ENCODE data around the gene KLC3.

Gene KLC3

DNA sequence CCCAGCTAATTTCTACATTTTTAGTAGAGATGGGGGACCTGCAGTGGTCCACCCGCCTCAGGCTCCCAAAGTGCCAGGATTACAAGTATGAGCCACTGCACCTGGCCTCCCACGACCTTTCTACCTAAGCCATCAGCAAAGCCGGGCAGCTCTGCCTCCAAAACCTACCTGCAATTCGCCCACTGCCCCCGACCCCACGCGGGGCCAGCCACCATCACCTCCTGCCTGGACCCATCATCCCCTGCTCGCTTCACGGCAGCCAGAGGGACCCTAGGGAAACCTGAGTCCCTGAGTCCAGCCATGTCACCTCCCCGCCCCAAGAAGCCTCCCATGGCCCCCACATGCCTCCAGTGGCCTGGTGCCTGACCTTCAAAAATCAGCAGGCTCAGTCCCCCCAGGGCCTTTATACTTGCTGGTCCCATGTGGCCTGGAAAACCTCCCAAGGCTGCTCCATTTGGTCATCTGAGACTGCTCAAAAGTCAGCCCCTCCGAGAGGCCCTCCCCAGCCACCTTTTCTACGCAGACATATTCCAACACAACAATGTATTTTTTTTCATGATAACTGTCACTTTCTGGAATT is 17.8 kb downstream of the KLC3 start:
- TF ChIP-seq PAX5 (IDR thresholded peaks at IDR 0.05; ENCODE audit: insufficient read depth, low read length, severe bottlenecking) (no peak), POU2F2 (IDR thresholded peaks at IDR 0.05; ENCODE audit: low read depth, low read length) (no peak), POLR2A (IDR thresholded peaks at IDR 0.05; ENCODE audit: low read depth, low read length) (no peak), SPI1 (IDR thresholded peaks at IDR 0.05; ENCODE audit: low read depth, low read length) (no peak), POLR2AphosphoS5 (IDR thresholded peaks at IDR 0.05; ENCODE audit: low read depth, low read length) (no peak), TAF1 (IDR thresholded peaks at IDR 0.05; ENCODE audit: low read depth, low read length) (no peak)
- DNase-seq (ENCODE audit: insufficient read length, low spot score) (no peak), FAIRE-seq (no peak)

DNA sequence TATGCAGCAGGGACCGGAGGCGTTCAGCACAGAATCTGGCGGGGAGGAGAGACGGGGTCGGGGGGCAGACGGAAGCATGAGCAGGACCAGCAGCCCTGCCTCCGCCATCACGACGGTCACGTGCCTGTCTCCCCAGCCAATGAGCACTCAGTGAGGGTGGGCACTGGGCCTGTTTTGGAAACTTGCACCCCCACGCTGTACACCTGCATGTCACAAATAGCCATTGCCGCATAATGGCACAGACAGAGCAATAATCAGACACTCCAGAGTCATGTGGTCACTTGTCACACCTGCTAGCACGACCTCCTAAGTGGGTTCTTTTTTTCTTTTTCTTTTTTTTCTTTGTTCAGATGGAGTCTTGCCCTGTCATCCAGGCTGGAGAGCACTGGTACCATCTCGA is 21.1 kb downstream of the KLC3 start:
- no peak for DNase-seq (ENCODE audit: insufficient read length, low spot score)
- no peak for FAIRE-seq
- TF ChIP-seq TAF1 (IDR thresholded peaks at IDR 0.05; ENCODE audit: low read depth, low read length) (no peak), POLR2A (IDR thresholded peaks at IDR 0.05; ENCODE audit: low read depth, low read length) (no peak), SPI1 (IDR thresholded peaks at IDR 0.05; ENCODE audit: low read depth, low read length) (no peak), POLR2AphosphoS5 (IDR thresholded peaks at IDR 0.05; ENCODE audit: low read depth, low read length) (no peak), PAX5 (IDR thresholded peaks at IDR 0.05; ENCODE audit: insufficient read depth, low read length, severe bottlenecking) (no peak), POU2F2 (IDR thresholded peaks at IDR 0.05; ENCODE audit: low read depth, low read length) (no peak)

DNA sequence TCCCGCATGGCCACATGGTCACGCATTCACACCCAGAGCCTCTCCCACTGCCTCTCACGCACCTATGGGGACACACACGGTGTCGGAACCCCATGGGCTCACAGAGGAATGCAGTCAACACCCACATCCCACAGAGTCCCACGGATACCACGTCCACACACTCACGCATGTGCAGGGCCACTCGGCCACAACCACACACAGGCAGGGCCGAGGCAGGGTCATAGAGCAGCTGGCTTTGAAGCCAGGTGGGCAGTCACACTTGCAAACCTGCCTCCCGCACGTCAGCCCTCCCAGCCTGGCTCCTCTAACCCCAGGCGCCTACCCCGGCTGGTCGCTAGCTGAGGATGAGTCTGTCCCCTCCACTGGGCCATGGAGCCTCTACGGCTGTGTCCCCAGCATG is 21.7 kb downstream of the KLC3 start:
- no peak for TF ChIP-seq POLR2AphosphoS5 (IDR thresholded peaks at IDR 0.05; ENCODE audit: low read depth, low read length)
- no peak for TF ChIP-seq TAF1 (IDR thresholded peaks at IDR 0.05; ENCODE audit: low read depth, low read length)
- no peak for TF ChIP-seq POU2F2 (IDR thresholded peaks at IDR 0.05; ENCODE audit: low read depth, low read length)
- TF ChIP-seq POLR2A (IDR thresholded peaks at IDR 0.05; ENCODE audit: low read depth, low read length): no peak
- no peak for TF ChIP-seq PAX5 (IDR thresholded peaks at IDR 0.05; ENCODE audit: insufficient read depth, low read length, severe bottlenecking)
- no peak for TF ChIP-seq SPI1 (IDR thresholded peaks at IDR 0.05; ENCODE audit: low read depth, low read length)
- no peak for DNase-seq (ENCODE audit: insufficient read length, low spot score)
- no peak for FAIRE-seq

DNA sequence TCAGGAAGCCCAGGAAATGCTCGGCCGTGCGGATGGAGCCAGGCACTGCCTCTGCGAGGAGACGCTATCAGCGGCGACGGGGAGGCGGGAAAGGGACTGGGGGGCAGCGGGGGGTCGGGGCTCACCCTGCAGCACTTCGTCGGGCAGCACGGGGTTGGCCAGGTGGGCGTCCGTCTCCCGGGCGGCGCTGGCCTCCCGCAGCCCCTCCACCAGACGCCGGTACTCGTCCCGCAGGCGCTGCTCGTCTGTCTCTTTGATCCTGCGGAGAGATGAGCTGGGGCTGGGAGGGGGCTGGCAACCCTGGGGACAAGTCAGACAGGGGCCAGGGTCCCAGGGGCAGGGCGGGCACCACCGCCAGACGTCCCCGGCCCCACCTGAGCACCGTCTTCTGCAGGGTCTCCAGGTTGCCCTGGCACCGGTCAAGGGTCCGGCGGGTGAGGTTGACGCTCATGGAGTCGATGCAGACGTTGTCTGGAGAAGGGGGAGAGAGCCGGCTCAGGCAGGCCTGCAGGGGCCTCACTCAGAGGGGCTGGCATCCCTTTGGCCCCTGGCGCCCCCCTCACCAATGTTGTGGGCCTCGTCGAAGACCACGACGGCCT is 23.4 kb downstream of the KLC3 start:
- TF ChIP-seq TAF1 (IDR thresholded peaks at IDR 0.05; ENCODE audit: low read depth, low read length) (no peak), POLR2A (IDR thresholded peaks at IDR 0.05; ENCODE audit: low read depth, low read length) (no peak), SPI1 (IDR thresholded peaks at IDR 0.05; ENCODE audit: low read depth, low read length) (no peak)
- FAIRE-seq (no peak), DNase-seq (ENCODE audit: insufficient read length, low spot score) (no peak)

DNA sequence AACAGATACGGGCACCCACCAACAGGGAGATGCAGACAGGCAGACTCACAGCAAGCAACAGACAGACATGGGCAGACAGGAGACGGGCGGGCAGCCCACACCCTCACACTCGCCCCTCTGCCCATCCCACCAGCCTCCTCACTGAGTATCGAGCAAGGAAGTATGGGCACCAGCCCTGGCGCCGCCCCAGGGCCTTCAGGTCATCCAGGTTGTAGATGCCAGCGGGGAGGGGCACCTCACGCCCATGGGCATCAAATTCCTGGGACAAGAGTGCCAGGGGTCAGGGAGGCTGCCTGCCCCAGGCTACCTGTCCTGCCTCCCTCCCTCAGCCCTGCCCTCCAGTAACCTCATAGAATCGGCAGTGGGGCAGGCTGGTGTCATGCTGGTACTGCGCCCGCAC is 24.1 kb downstream of the KLC3 start:
- FAIRE-seq: no peak
- no peak for DNase-seq (ENCODE audit: insufficient read length, low spot score)
- TF ChIP-seq POLR2A (IDR thresholded peaks at IDR 0.05; ENCODE audit: low read depth, low read length): no peak
- TF ChIP-seq POU2F2 (IDR thresholded peaks at IDR 0.05; ENCODE audit: low read depth, low read length): no peak
- no peak for TF ChIP-seq POLR2AphosphoS5 (IDR thresholded peaks at IDR 0.05; ENCODE audit: low read depth, low read length)

DNA sequence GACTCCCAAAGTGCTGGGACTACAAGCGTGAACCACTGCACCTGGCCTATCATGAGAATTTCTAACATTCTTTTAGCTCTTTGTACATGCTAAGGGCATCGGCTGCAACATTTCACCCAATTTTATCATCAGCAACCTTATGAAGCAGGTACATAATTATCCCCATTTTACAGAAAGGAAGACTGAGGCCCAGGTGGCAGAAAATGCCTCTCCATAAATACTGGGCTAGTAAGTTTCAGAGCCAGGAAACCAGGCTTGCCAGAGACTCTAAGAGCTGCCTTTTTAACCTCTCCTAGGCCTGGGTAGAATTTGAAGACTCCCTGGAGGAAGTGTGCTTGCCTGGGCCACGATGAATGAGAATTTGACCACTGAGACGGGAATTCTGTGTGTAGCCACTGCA is 27.6 kb downstream of the KLC3 start:
- no peak for DNase-seq (ENCODE audit: insufficient read length, low spot score)
- no peak for FAIRE-seq
- TF ChIP-seq TAF1 (IDR thresholded peaks at IDR 0.05; ENCODE audit: low read depth, low read length): no peak
- TF ChIP-seq POLR2AphosphoS5 (IDR thresholded peaks at IDR 0.05; ENCODE audit: low read depth, low read length): no peak
- no peak for TF ChIP-seq PAX5 (IDR thresholded peaks at IDR 0.05; ENCODE audit: insufficient read depth, low read length, severe bottlenecking)
- no peak for TF ChIP-seq POU2F2 (IDR thresholded peaks at IDR 0.05; ENCODE audit: low read depth, low read length)
- no peak for TF ChIP-seq POLR2A (IDR thresholded peaks at IDR 0.05; ENCODE audit: low read depth, low read length)
- TF ChIP-seq SPI1 (IDR thresholded peaks at IDR 0.05; ENCODE audit: low read depth, low read length): no peak

DNA sequence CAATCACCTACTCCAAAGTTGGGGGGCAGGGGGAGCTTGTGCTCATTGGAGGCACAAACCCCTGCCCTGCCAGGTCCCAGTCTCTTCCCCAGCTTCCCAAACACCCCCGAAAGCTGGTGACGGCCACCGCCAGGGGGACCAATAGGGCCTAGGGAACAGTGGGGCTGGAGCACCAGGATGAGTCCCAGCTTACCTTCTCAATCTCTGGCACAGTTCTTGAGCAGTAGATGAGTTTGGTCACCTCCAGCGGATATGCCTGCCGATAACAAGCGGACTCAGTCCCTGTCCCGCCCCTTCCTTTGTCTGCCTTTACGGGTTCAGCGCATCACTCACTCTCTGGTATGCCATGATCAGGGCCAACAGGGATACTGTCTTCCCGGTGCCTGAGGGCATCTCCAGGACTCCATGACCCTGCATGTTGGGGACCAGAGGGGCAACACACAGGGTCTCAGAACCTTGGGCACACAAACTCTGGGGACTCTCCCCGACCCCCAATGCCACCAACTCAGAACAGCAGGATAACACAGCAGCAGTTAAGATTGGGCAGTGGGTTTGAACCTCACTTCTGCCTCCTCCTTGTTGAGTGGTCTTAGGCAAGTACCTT is 28.3 kb downstream of the KLC3 start:
- no peak for FAIRE-seq
- DNase-seq (ENCODE audit: insufficient read length, low spot score): no peak

DNA sequence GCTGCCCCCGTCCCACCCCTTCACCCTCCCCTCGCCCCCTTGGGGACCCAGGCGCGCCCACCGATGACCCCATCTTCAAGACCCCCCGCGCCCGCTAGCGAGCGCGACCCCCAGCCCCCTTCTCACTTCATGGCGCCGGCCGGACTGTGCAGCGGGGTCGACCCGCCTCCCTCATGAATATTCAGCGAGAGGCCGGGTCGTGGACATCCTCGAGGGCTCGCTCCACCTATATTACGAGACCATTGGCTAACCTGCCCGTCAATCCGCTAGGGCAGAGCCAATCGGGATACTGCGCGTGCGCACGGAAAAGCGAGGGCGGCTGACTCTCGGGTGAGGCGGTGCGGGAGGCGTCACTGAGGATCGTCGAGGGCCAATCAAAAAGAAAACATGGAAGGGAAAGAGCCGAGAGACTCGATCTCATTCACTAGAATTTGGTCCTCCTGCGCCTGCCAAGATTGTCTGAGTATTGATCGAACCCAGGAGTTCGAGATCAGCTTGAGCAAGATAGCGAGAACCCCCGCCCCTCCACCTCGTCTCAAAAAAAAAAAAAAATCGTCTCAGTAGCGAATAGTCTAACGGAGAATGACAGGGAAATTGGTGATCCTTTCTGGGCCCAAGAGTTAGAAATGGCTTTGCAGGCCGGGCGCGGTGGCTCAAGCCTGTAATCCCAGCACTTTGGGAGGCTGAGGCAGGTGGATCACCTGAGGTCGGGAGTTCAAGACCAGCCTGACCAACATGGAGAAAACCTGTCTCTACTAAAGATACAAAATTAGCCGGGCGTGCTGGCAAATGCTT is 30.1 kb downstream of the KLC3 start, which contains the start of gene ERCC2:
TSS of gene ERCC2 (minus strand) at position 164 of the 795 bp plus-strand sequence. CDS start at position 131, 33 bp downstream.
- DNase-seq (ENCODE audit: insufficient read length, low spot score) (peak; percentile 100), FAIRE-seq (peak; percentile 95)
- TF ChIP-seq POLR2AphosphoS5 (IDR thresholded peaks at IDR 0.05; ENCODE audit: low read depth, low read length) (peak; percentile 60; the same call in 1 of the 2 replicates), TAF1 (IDR thresholded peaks at IDR 0.05; ENCODE audit: low read depth, low read length) (0 out of 2 replicates have a peak, but pooled peaks have one; percentile 48), POU2F2 (IDR thresholded peaks at IDR 0.05; ENCODE audit: low read depth, low read length) (peak; percentile 100), SPI1 (IDR thresholded peaks at IDR 0.05; ENCODE audit: low read depth, low read length) (no peak), PAX5 (IDR thresholded peaks at IDR 0.05; ENCODE audit: insufficient read depth, low read length, severe bottlenecking) (no peak), POLR2A (IDR thresholded peaks at IDR 0.05; ENCODE audit: low read depth, low read length) (peak; percentile 64)

More for the DNA sequence above, 28.3 kb downstream of the KLC3 start:
- TF ChIP-seq POU2F2 (IDR thresholded peaks at IDR 0.05; ENCODE audit: low read depth, low read length) (no peak), POLR2AphosphoS5 (IDR thresholded peaks at IDR 0.05; ENCODE audit: low read depth, low read length) (no peak), POLR2A (IDR thresholded peaks at IDR 0.05; ENCODE audit: low read depth, low read length) (no peak), TAF1 (IDR thresholded peaks at IDR 0.05; ENCODE audit: low read depth, low read length) (no peak)

DNA sequence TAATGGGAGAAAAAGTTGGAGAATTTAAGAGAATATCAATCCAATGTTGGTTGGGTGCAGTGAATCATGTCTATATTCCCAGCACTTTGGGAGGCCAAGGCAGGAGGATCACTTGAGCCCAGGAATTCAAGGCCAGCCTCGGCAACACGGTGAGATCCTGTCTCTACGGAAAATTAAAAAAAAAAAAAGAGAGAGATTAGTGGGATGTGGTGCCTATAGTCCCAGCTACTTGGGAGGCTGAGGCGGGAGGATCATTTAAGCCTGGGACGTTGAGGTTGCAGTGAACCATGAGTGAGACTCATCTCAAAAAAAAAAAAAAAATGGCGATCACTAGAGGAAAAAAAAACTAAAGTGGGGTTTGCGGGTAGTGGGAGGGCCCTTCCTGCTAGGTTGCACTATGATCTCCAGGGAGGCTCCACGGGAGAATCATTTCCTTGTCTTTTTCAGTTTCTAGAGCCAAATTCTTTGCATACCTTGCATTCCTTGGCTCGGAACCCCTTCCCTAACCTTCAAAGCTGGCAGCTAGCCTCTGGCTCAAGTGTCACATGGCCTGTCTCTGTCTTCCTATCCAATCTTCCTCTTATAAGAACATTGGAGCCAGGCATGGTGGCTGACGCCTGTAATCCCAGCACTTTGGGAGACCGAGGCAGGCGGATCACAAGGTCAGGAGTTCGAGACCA is 35.6 kb downstream of the KLC3 start:
- TF ChIP-seq POLR2A (IDR thresholded peaks at IDR 0.05; ENCODE audit: low read depth, low read length): no peak
- no peak for TF ChIP-seq SPI1 (IDR thresholded peaks at IDR 0.05; ENCODE audit: low read depth, low read length)
- TF ChIP-seq POU2F2 (IDR thresholded peaks at IDR 0.05; ENCODE audit: low read depth, low read length): no peak
- no peak for TF ChIP-seq POLR2AphosphoS5 (IDR thresholded peaks at IDR 0.05; ENCODE audit: low read depth, low read length)
- DNase-seq (ENCODE audit: insufficient read length, low spot score) (no peak), FAIRE-seq (no peak)

Measured in GM12891 (cell line).